SK-N-SH (cell line): Measurements from ENCODE around the gene R3HDM2. TPM values are rescaled to one million over a fixed set of nuclear protein-coding genes. Genes with fewer than 3 reads are reported as not detected.

Experiments used
- CTCF ChIA-PET: fragments of 300-600, 350-600 bp; formaldehyde crosslinking; extraction: SDS; loops from one replicate; lab custom pipeline; 2021; lab: Yijun Ruan, JAX
- POLR2A ChIA-PET: fragments of 350-600 bp; sonication (Branson Sonifier 250); formaldehyde crosslinking; extraction: SDS; loops from one replicate; lab custom pipeline; 2020; ENCODE audit warnings: antibody characterized with exemption, inconsistent platforms; lab: Yijun Ruan, JAX
- DNase-seq: peaks from one replicate; pipeline ENCODE4 v3.0.0; 2012
- H2AFZ ChIP-seq: fragments of 200-600 bp; sonication (generic); 2 replicates; pipeline ENCODE4 v1.8.1; 2016; ENCODE audit warnings: antibody characterized with exemption, mild to moderate bottlenecking, low read depth
- H3F3A ChIP-seq: fragments of 200-600 bp; sonication (generic); replicated peaks from 2 replicates; pipeline ENCODE3; 2016; ENCODE audit warnings: antibody characterized with exemption, mild to moderate bottlenecking; ENCODE audit not compliant: insufficient read depth
- H3K27ac ChIP-seq, 2 experiments: fragments of 200-500 bp in 1 of 2; fragments of 200-600 bp in 1 of 2; sonication (Bioruptor generic) in 1 of 2; sonication (generic), shearing (Covaris generic) in 1 of 2; 2 replicates each; pipeline versions ENCODE4 v1.5.1 to v1.6.1; 2014 to 2016; ENCODE audit warnings: low read depth in 2 of 2, inconsistent platforms in 1 of 2, low read length in 1 of 2, mild to moderate bottlenecking in 1 of 2, mixed read lengths in 1 of 2
- H3K27me3 ChIP-seq: fragments of 200-600 bp; sonication (generic), shearing (Covaris generic); 2 replicates; pipeline ENCODE4 v1.6.1; 2016; ENCODE audit warnings: mixed run types; ENCODE audit not compliant: insufficient read depth
- H3K36me3 ChIP-seq, 2 experiments: fragments of 200-500 bp in 1 of 2; fragments of 200-600 bp in 1 of 2; sonication (Bioruptor generic) in 1 of 2; sonication (generic) in 1 of 2; replicated peaks in 1 of 2; 2 replicates each; pipeline versions ENCODE3 to v1.5.1; 2014 to 2016; ENCODE audit warnings: low read length in 1 of 2, mild to moderate bottlenecking in 1 of 2; ENCODE audit not compliant: insufficient read depth in 2 of 2, control insufficient read depth in 1 of 2
- H3K4me1 ChIP-seq, 2 experiments: fragments of 200-500 bp in 1 of 2; fragments of 200-600 bp in 1 of 2; sonication (Bioruptor generic) in 1 of 2; sonication (generic), shearing (Covaris generic) in 1 of 2; 2 replicates each; pipeline versions ENCODE4 v1.5.1 to v1.6.1; 2014 to 2016; ENCODE audit warnings: low read depth in 1 of 2, low read length in 1 of 2, mixed run types in 1 of 2; ENCODE audit not compliant: insufficient read depth in 2 of 2, control insufficient read depth in 1 of 2
- H3K4me2 ChIP-seq: fragments of 200-600 bp; sonication (generic), shearing (Covaris generic); 2 replicates; pipeline ENCODE4 v1.6.1; 2017; ENCODE audit warnings: mixed run types
- H3K4me3 ChIP-seq, 2 experiments: fragments of 200-500 bp in 1 of 2; fragments of 200-600 bp in 1 of 2; sonication (Bioruptor generic) in 1 of 2; sonication (generic), shearing (Covaris generic) in 1 of 2; 2 replicates each; pipeline versions ENCODE4 v1.5.1 to v1.8.1; 2014 to 2016; ENCODE audit warnings: low read depth in 2 of 2, inconsistent platforms in 1 of 2, low read length in 1 of 2, mild to moderate bottlenecking in 1 of 2, mixed read lengths in 1 of 2, moderate library complexity in 1 of 2
- H3K79me2 ChIP-seq: fragments of 200-600 bp; sonication (generic); 2 replicates; pipeline ENCODE4 v1.8.1; 2017; ENCODE audit warnings: mild to moderate bottlenecking; ENCODE audit not compliant: insufficient read depth
- H3K9ac ChIP-seq: fragments of 200-600 bp; sonication (generic); 2 replicates; pipeline ENCODE4 v1.6.1; 2017; ENCODE audit warnings: mixed run types
- H3K9me2 ChIP-seq: fragments of 200-600 bp; sonication (generic); 2 replicates; pipeline ENCODE4 v1.6.1; 2017; ENCODE audit warnings: mixed run types
- H3K9me3 ChIP-seq: fragments of 200-600 bp; sonication (generic); 2 replicates; pipeline ENCODE4 v1.6.1; 2017; ENCODE audit warnings: mixed run types, mild to moderate bottlenecking, moderate library complexity
- H4K20me1 ChIP-seq: fragments of 200-600 bp; sonication (generic); 2 replicates; pipeline ENCODE4 v1.6.1; 2017; ENCODE audit warnings: mild to moderate bottlenecking, mixed run types; ENCODE audit not compliant: insufficient read depth
- CTCF ChIP-seq: fragments of 200-600 bp; sonication (generic); IDR thresholded peaks from 2 replicates; pipeline ENCODE4 v1.6.1; 2017; ENCODE audit warnings: antibody characterized with exemption, mild to moderate bottlenecking, moderate library complexity
- EZH2phosphoT487 ChIP-seq: fragments of 200-600 bp; sonication (generic); IDR thresholded peaks from 2 replicates; pipeline ENCODE4 v1.6.1; 2017; ENCODE audit warnings: low read depth, mixed run types, mild to moderate bottlenecking, antibody characterized with exemption, moderate library complexity, borderline replicate concordance
- FOXJ3 ChIP-seq: sonication (generic); formaldehyde crosslinking; IDR thresholded peaks from 2 replicates; pipeline ENCODE4 v1.5.1; 2020; ENCODE audit warnings: mild to moderate bottlenecking, missing genetic modification reagents
- GABPA ChIP-seq: IDR thresholded peaks from 2 replicates; pipeline ENCODE4 v1.4.0; 2012; ENCODE audit warnings: low read depth, mild to moderate bottlenecking
- JUND ChIP-seq: IDR thresholded peaks from 2 replicates; pipeline ENCODE4 v1.4.0; 2012
- MAX ChIP-seq: IDR thresholded peaks from 2 replicates; pipeline ENCODE4 v1.4.0; 2012; ENCODE audit warnings: low read depth
- NFIC ChIP-seq: IDR thresholded peaks from 2 replicates; pipeline ENCODE4 v1.4.0; 2012; ENCODE audit warnings: borderline replicate concordance
- NRF1 ChIP-seq: IDR thresholded peaks from 2 replicates; pipeline ENCODE4 v1.6.1; 2012; ENCODE audit warnings: low read depth, mild to moderate bottlenecking, low read length
- RCOR1 ChIP-seq: fragments of 150-350 bp; IDR thresholded peaks from 2 replicates; pipeline ENCODE4 v1.6.1; 2017; ENCODE audit warnings: antibody characterized with exemption, low read length
- RXRA ChIP-seq: IDR thresholded peaks from 2 replicates; pipeline ENCODE4 v1.4.0; 2012; ENCODE audit warnings: low read depth, mild to moderate bottlenecking, borderline replicate concordance
- SMC3 ChIP-seq: IDR thresholded peaks from 2 replicates; pipeline ENCODE4 v1.6.1; 2012; ENCODE audit warnings: low read depth, low read length, improper control_type of control experiment
- TAF1 ChIP-seq: IDR thresholded peaks from 2 replicates; pipeline ENCODE4 v1.6.1; 2012; ENCODE audit warnings: low read depth, mild to moderate bottlenecking, low read length, moderate library complexity, borderline replicate concordance
- TCF12 ChIP-seq: IDR thresholded peaks from 2 replicates; pipeline ENCODE4 v1.4.0; 2012
- WGBS: methylation state at CpG from one replicate; pipeline ENCODE4 v1.1.6; 2017; ENCODE audit warnings: low lambda C conversion rate; 5-methylcytosine and 5-hydroxymethylcytosine counted together
- polyA plus RNA-seq, 3 experiments: library from polyadenylated mRNA; depleted of rRNA; stranded (reverse); fragments of >200 nt; gene quantifications; 2 replicates each; pipeline ENCODE4 v1.2.3, GENCODE V29; 2012
- TF ChIP-seq, protein P1 (sequence below): IDR thresholded peaks from 2 replicates; pipeline ENCODE4 v1.4.0; 2012; ENCODE audit warnings: low read depth, borderline replicate concordance
- TF ChIP-seq, protein P2 (sequence below): IDR thresholded peaks from 2 replicates; pipeline ENCODE4 v1.4.0; 2012; ENCODE audit warnings: low read depth, borderline replicate concordance

R3HDM2 gene
- polyA plus RNA-seq, 1 of the 3 experiments (the other 2 are of a cell fraction): 23.1 TPM

DNA sequence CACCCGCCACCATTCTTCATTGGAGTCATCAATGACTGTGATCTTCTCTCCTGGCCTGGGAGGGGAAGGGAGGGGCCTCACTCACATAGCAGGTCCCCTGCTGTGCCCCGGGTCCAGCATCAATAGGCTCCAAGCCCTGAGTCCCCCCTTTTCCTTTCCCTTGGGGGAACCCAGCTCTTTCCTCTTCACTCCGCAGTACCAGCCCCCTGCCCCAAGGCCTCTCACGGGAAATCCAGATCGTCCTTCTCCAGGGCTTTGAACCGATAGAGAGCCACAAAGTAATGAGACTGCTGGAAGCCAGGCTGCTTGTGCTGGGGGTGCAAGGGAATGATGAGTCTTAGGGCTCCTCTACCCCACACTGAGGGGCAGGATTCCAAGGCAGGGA lies 186.5 kb downstream of the R3HDM2 start:
- ChIA-PET CTCF (interaction anchor here (1.1 to 31.5 kb wide), 10 partner anchors 8 to 216 kb away, joined by 4 to 937 read pairs (median 76); partner anchors contain the start of genes GLI1, INHBE, NXPH4 and SHMT2), POLR2A (interaction anchor here (0.6 kb wide), 1 partner anchor 266 kb away, joined by 3 read pairs; no protein-coding TSS in a partner anchor)
- Histone ChIP-seq H3K9ac (no peak overlapping the region), H3K4me2 (no peak overlapping the region), H3K36me3 (peaks cover 0 to 3% of the 10 kb centered on the region in 2 experiments), H3K4me3 (no peak overlapping the region), H4K20me1 (no peaks in the 10 kb centered on the region), H3K79me2 (no peaks in the 10 kb centered on the region), H3K9me3 (no peaks in the 10 kb centered on the region), H3K27me3 (peaks cover 19% of the 10 kb centered on the region; the same call in 1 of the 2 replicates), H3K4me1 (peaks cover 23 to 35% of the 10 kb centered on the region in 2 experiments; a peak in 2 of 4 replicates), H3F3A (peaks cover 8% of the 10 kb centered on the region), H2AFZ (no peak overlapping the region), H3K27ac (no peak overlapping the region), H3K9me2 (no peaks in the 10 kb centered on the region)
- DNase-seq: no peak
- WGBS: 92% methylated on average over 6 of the region's 6 CpGs
- TF ChIP-seq RCOR1: no peak
- TF ChIP-seq TCF12: no peak
- TF ChIP-seq, protein P1, sequence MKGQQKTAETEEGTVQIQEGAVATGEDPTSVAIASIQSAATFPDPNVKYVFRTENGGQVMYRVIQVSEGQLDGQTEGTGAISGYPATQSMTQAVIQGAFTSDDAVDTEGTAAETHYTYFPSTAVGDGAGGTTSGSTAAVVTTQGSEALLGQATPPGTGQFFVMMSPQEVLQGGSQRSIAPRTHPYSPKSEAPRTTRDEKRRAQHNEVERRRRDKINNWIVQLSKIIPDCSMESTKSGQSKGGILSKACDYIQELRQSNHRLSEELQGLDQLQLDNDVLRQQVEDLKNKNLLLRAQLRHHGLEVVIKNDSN: no peak
- TF ChIP-seq FOXJ3 (CRISPR knock-in tag): no peak
- TF ChIP-seq, protein P2, sequence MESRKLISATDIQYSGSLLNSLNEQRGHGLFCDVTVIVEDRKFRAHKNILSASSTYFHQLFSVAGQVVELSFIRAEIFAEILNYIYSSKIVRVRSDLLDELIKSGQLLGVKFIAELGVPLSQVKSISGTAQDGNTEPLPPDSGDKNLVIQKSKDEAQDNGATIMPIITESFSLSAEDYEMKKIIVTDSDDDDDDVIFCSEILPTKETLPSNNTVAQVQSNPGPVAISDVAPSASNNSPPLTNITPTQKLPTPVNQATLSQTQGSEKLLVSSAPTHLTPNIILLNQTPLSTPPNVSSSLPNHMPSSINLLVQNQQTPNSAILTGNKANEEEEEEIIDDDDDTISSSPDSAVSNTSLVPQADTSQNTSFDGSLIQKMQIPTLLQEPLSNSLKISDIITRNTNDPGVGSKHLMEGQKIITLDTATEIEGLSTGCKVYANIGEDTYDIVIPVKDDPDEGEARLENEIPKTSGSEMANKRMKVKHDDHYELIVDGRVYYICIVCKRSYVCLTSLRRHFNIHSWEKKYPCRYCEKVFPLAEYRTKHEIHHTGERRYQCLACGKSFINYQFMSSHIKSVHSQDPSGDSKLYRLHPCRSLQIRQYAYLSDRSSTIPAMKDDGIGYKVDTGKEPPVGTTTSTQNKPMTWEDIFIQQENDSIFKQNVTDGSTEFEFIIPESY: no peak
- TF ChIP-seq SMC3: no peak
- no peak for TF ChIP-seq RXRA
- TF ChIP-seq NFIC: no peak
- TF ChIP-seq JUND: no peak
- no peak for TF ChIP-seq CTCF
- no peak for TF ChIP-seq MAX
- TF ChIP-seq TAF1: no peak
- no peak for TF ChIP-seq EZH2phosphoT487
- TF ChIP-seq NRF1: no peak
- TF ChIP-seq GABPA: no peak
